OCI-M2 (cell line): ENCODE data around the gene NUCKS1.

Experiments used
- DNase-seq: peaks from one replicate; lab custom pipeline; 2025; ENCODE audit not compliant: unreplicated experiment; lab: John Stamatoyannopoulos, UW

Gene NUCKS1

DNA sequence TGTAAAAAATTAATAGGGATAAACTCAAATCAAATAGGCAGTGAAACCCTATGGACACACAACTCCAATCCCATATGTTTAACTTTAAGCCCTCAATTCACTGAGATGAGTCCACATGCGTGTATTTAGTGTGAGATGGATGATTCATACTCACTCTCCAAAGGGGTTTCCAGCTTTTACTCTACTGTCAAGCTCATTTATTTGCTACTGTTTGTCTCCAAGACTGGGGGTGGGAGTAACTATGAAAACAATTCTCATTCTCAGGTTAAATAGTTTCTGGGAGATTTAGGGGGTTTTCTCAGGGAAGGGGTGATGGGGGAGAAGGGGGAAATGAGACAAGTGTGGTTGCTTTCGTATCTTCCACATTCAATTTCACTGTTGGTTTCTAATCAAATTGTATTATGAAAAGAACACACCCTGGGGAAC is 22.6 kb upstream of the NUCKS1 start:
- no peak for DNase-seq

DNA sequence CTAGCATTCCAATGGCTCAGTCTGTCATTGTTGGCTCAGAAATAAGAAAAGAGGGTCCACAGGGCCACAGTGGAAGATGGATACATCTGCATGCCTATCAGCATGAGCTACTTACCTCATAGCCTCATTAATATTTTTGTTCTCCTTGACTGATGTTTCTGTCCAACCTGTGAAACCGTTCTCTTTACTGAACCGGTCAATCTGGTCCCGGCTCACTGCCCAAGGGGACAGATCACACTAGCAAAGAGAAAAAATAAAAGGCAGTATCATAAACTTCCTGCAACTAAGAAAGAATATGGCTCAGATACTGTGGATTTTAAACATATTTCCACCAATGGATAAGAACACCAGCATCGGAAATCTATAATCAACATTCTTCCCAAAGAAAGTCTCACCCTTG is 20.6 kb upstream of the NUCKS1 start:
- no peak for DNase-seq

DNA sequence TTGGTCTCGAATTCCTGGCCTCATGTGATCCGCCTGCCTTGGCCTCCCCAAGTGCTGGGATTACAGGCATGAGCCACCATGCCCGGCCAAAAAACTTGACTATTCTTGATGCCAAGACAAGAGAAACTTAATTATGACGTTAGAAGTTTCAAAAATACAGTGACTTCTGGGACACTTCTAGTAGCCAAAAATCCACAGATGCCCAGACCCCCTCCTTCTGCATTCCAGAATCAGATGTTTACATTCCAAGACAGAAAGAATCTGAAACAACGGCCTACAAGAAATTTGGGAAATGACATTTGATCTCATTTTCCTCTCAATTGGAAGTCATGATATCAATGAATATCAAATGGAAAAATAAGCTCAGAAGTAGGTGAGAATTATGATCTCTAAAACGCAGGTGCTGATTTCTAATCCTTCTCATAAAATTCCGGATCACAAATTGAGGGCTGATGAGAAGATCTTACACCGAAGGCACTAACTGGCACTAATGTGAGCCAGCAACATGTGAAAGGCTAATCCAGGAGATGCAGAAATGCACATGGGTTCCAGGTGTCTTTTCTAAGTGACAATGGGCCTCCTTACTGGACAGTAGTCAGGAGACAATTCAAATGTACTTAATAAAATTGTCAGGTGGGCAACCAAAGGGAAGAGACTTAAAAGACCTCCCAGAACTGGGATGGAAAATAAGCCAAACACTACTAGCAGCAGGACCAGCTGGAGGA is 19.8 kb upstream of the NUCKS1 start:
- DNase-seq: no peak

DNA sequence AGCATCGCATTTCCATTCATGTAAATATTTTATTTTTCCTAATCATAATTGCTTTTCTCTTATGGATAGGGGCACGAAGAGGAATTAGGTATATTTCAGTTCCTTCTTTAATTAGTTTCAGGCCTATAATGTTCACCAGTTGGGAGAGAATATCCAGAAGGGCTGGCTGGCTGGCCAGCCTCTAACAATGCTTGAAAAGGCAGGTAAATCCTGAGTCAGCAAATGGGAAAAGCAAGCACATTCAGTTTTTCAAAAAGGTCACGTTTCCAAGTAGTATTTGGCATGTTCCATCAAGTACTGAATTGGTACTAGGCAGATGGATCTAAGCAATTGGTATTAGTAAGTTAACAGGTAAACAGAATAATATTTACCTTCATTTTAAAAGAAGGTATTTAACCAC is 17.3 kb upstream of the NUCKS1 start:
- no peak for DNase-seq

DNA sequence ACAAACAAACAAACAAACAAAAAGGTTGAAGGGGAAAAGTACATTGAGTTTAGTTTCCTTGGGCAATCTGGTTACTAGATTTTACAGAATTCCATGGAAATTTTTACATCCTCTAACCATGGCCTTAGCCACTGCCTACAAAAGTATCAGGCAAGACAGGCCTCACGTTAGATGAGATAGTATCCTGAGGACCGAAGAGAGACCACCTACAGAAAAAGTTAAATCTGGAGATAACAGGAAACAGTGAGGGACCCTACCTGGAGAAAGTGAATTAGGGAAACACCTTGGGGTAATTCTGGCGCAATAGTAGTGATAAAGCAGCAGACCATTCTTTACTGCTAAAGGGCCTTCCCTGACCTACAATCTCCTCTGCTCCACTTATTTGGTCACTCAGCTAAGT is 16.6 kb upstream of the NUCKS1 start:
- DNase-seq: no peak

DNA sequence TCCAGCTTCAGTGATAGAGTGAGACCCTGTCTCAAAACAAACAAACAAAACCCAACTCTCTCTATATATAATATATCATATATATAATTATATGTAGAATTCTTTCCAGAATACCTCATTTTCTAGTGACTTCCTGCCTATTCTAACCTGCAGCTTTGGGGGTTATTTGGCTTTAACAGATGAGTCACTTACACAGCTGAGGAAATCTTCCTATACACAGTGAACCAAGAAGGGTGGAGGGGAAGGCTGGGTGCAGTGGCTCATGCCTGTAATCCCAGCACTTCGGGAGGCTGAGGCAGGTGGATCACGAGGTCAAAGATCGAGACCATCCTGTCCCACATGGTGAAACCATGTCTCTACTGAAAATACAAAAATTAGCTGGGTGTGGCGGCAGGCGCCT is 16.1 kb upstream of the NUCKS1 start:
- no peak for DNase-seq

DNA sequence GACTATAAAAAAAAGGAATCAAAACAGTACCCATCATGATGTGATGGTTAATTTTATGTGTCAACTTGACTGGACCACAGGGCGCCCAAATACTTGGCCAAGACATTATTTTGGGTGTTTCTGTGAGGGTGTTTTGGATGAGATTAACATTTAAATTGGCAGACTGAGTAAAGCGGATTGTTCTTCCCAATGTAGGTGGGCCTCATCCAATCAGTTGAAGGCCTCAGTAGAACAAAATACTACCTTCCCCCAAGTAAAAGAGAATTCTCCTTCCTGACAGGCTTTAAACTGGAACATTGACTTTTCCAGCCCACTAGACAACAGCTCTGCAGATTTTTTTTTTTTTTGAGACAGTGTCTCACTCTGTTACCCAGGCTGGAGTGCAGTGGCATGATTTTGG is 14.6 kb upstream of the NUCKS1 start:
- no peak for DNase-seq

DNA sequence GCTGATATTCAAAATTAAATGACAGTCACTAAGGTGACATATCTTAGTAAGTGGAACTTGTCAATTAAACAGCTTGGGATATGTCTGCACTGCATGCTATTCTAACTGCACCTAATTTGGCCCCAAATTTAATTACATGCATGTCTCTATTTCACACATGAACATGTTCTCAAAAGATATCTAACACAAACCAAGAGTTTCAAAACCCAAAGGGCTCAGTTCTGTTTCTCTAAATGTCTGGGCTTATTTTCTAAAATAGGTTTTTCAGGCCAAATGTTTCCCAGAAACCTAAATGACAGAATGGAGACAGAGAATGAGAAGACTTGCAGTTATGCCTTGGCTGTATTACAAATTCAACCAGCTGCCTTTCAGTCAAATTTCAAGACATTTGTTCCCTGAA is 14.0 kb upstream of the NUCKS1 start:
- DNase-seq: no peak

DNA sequence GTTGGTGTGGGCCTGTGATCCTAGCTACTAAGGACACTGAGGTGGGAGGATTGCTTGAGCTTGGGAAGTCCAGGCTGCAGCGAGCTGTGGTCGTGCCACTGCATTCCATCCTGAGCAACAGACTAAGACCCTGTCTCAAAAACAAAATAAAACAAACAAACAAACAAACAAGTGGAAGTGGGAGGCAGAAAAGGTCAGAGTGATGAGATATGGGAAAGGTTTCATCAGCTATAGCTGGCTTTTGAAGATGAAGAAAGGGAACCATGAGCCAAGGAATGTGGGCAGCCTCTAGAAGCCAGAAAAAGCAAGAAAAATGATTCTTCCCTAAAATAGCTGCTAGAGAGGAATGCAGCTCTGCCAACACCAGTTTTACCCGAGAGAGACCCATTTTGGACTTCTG is 10.6 kb upstream of the NUCKS1 start:
- DNase-seq: no peak

DNA sequence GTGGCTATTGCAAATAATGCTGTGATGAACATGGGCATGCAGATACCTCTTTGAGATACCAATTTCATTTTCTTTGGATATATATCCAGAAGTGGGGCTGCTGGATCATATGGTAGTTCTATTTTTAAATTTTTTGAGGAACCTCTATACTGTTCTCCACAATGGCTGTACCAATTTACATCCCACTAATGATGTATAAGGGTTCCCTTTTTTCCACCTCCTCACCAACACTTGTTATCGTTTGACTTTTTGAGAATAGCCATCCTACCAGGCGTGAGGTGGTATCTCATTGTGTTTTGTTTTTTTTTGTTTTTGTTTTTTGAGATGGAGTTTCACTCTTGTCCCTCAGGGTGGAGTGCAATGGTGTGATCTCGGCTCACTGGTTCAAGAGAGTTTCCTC is 6.6 kb upstream of the NUCKS1 start:
- no peak for DNase-seq

DNA sequence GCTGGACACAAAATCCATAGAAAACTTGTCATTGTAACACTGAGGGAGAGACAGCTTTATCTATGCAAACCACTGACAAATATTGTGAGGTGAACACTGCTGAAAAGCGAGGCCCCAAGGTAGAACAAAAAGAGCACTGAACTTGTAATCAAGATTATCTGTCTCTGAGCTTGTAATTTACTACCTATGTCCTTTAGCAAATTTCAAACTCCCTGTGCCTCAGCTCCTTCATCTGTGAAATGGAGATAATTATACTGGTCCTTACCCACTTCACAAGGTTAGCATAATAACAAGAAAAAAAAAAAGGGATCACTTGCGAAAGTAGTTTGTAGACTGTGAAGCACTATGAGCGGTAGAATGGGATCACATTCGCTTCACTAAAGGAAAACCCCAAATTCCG is 4.9 kb upstream of the NUCKS1 start:
- no peak for DNase-seq

DNA sequence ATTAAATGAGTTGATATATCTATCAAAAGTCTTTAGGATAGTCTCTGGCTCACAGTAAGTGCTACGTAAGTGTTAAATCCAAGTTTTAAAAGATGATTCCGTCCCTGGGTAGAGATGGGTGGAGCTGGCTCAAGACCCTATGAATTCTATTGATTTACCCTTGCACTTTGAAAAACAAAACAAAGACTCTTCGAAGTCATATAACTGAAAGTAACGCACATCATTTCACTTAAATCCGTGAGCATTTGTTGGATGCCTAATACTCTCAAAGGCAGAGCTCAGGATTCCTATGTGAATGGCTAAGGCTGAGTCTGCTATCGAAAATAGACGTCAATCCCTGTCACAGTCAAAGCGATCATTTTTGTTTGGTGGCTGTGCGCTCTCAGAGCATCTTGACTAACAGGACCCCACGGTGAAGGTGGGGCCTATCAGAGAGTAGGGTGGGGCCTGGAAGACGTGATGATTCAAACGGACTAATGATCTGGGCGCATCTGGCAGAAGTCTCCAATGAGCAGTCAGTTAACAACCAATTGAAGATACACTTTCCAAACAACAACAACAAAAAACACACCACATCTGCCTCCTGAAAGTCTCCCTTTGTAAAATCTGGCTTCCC is 1.2 kb upstream of the NUCKS1 start:
- DNase-seq: no peak

DNA sequence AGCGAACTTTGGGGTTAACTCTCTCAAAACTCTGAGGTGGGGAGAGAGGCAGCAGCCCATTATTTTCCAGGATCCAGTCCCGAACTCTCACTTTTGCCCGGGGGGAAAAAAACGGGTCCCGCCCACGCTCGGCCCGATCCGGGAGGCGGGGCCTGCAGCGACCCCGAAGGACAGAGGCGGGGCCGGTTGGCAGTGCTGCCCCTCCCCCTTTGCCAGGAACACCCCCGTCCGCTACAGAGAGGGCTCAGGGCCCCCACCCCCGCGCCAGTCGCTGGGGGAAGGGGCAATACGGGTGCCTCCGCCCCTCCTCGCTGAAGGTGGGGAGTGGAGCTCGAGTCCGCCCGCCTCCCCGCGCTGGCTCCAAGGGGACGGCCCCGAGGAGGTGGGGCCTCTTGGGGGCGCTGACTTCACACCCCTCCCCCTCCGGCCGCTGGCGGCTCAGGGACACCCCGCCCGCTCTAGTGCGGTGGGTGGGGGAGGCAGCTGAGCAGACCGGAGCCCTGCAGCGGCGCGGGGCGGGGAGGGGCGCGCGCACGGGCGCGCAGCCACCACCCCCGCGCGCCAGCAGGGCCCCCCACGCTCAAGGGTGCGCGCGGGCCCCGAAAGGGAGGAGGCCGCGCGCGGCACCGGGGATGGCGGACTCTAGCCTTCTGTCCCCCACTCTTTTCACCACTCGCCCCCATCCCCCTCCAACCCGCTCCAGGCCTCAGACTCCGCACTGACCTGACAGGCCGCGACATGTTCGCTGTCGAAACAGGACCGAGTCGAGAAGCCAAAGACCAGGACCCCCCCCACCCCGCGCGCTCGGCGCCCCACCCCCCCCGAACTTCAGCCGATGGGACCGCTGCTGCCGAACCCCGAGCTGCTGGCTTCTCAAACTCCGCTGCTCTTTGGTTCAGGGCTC is 496 bp downstream of the NUCKS1 start:
- DNase-seq: peak; percentile 42

DNA sequence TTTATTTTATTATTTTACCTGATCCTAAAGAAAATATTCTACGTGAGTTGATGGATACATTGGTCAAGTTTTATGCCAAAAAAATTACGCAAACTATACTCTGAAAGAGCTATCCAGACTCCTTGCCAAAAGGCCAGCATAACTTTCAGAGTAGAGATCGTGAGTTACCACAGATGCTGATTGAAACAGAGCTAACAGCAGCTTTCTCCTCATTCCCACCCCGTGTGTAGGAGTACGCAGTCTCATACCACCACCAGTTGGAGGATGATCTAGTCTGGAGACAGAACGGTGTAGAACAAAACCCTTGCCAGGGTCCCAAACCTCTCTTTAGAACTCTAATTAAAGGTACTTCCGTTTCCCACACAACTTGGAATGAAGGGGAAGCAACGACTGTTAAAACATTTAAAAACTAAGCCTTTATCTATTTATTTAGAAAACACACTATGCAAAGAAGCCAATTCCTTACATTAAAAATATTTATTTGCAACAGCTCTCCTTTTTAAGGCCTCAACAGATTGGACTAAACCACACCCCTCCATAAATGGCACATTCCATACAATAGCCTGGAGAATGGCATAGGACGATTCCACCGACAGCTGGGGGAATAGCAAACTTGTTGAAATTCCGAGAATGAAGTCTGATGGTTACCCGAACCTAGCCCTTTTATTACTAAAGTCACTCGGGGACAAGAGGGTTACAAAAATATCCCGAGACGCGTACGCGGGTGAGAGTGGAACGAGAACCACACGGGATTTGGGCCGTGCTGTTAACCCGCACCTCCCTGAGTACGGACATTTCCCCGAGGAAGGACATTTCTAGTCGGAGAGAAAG is 1.4 kb downstream of the NUCKS1 start:
- no peak for DNase-seq

DNA sequence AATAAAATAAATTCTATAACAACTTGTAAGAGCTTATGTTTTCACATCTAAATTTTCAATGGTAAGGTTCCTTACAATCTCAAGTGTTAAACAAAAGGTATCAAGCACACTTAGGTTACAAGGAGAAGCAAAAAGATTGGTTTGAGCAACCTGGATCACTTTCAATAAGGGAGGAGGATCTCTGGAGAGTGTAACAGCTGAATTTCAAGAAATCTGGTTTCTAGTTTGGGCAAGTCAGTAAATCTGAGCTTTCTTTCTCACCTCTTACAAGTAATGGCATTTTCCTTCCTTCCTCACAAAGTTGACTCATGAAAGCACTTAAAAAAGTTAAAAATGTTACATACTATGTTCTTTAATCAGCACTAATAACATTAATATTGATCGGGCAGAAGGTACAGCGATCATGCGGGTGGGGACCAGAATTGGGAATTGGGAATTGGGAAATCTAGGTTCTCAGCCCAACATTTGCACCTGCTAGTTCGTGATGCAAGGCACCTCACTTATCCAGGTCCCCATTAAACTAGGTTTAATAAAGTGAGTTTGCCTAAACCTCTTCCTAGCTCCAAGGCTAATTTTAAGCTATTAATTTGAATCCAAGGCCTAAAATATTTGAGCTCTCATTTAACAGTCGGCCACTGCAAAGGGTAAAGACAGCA is 3.1 kb downstream of the NUCKS1 start:
- DNase-seq: no peak

DNA sequence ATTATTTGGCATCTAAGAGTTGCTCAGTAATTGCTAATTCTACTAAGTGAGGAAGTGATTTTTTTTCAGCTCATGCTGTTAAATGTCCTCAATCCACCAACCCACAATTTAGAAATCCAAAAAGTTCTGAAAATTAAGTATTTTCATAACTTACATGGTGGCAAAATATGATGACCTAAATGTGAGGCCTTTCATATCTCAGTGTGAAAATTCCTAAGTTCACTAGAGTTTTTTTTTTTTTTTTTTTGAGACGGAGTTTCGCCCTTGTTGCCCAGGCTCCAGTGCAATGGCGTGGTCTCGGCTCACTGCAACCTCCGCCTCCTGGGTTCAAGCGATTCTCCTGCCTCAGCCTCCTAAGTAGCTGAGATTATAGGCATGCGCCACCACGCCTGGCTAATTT is 5.6 kb downstream of the NUCKS1 start:
- no peak for DNase-seq

DNA sequence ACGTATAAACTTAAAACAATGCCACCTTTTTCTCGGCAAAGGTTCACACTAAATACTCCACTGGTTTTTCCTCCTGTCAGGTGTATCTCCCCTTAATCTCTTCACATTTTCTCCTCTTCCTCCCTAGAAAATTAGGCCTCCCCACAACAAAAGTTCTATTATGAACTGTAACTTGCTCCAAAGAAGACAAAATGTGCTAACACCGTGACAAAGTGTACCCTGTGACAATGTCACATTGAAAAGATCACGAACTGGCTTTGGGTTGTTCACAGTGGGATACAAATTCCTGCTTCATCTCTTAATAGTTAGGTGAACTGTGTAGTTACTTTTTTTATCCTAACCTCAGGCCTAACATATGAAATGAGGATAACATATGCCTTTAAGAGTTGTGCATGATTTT is 6.0 kb downstream of the NUCKS1 start:
- DNase-seq: no peak

DNA sequence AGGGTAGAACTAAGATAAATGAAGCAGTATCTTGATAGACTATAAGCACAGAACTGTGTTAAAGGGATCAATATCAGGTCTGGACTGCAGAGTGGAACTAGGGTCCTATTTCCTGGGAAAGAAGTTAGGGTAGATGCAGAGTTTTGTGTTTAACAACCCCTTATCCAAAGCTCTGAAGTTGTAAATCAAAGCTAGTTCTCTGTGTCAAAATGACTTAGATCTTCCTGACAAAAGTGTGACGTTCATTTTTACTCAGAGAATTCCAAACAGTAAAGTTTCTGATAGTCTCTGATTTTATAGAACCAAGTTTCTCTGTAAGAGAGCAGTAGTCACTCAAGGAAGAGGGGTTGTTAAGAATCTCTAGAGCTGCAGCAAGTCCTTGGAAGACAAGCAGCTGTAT is 8.3 kb downstream of the NUCKS1 start:
- no peak for DNase-seq

DNA sequence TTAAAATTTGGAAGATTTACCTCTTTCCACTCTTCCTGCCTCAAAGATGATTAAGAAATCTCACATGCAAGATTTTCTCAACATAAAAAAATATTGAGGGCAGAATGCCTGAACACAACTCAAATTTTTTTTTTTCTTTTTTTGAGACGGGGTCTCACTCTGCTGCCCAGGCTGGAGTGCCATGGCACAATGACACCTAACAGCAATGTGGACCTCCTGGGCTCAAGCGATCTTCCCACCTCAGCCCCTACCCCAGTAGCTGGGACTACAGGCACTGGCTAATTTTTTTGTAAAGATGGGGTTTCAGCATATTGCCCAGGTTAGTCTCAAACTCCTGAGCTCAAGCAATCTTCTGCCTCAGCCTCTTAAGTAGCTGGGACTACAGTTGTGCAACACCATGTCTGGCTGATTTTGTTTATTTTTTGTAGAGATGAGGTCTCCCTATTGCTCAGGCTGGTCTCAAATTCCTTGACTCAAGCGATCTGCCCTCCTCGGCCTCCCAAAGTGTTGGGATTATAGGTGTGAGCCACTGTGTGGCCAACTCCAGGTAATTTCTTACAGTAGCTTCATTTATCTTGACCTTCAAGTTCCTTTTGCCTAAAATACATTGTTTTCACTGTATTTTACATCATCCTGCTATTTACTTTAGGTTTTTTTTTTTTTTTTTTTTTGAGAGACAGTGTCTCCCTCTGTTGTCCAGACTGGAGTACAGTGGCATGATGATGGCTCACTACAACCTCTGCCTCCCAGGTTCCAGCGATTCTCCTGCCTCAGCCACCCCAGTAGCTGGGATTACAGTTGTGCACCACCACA is 10.4 kb downstream of the NUCKS1 start:
- no peak for DNase-seq

DNA sequence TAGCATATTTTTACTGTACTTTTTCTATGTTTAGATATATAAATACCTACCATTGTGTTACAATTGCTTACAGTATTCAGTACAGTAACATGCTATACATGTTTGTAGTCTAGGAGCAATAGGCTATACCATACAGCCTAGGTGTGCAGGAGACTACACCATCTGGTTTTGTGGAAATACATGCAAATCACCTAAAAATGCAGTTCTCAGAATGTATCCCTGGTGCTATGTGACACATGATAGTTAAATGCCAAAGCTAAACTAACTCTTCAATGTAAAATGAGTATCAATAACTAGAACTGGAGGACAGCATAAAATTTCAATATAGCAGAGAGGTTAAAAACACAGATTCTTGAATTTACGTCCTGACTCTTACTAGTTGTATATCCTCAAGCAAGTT is 14.8 kb downstream of the NUCKS1 start:
- DNase-seq: no peak
